ENCODE measurements around the gene HHAT. TPM values are rescaled to one million over a fixed set of nuclear protein-coding genes. Genes with fewer than 3 reads are reported as not detected.

The HHAT gene
- polyA plus RNA-seq, 2 of the 4 experiments (the other 2 are of a cell fraction), result 3.8 to 4.5 TPM

- no peak for TF ChIP-seq CBX2 (IDR thresholded peaks at IDR 0.05; ENCODE audit: borderline replicate concordance, low read depth)
- TF ChIP-seq, protein P1, sequence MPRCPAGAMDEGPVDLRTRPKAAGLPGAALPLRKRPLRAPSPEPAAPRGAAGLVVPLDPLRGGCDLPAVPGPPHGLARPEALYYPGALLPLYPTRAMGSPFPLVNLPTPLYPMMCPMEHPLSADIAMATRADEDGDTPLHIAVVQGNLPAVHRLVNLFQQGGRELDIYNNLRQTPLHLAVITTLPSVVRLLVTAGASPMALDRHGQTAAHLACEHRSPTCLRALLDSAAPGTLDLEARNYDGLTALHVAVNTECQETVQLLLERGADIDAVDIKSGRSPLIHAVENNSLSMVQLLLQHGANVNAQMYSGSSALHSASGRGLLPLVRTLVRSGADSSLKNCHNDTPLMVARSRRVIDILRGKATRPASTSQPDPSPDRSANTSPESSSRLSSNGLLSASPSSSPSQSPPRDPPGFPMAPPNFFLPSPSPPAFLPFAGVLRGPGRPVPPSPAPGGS (IDR thresholded peaks at IDR 0.05), result no peak
Observed at GRCh38 chr1:210536254-210536961, 207.7 kb downstream of the HHAT start (continued).

GRCh38 chr1:210540288-210540687 lies 211.6 kb downstream of the HHAT start:
- H3K4me2 ChIP-seq, result no peak overlapping the region
- no peak overlapping the region for H3K4me3 ChIP-seq
- TF ChIP-seq FOSL2 (IDR thresholded peaks at IDR 0.05) (no peak), FOSL2 (CRISPR knock-in tag; IDR thresholded peaks at IDR 0.05) (no peak), MAFK (IDR thresholded peaks at IDR 0.05; ENCODE audit: partially characterized antibody) (no peak), NFE2L2 (conservative IDR thresholded peaks at IDR 0.05; ENCODE audit: low read length) (no peak), HEYL (CRISPR knock-in tag; IDR thresholded peaks at IDR 0.05) (no peak), KDM1A (IDR thresholded peaks at IDR 0.05; ENCODE audit: low read depth) (no peak), BHLHE40 (IDR thresholded peaks at IDR 0.05; ENCODE audit: low read depth, low read length) (no peak), KDM5A (IDR thresholded peaks at IDR 0.05) (no peak), FOXS1 (CRISPR knock-in tag; IDR thresholded peaks at IDR 0.05) (no peak), SREBF2 (IDR thresholded peaks at IDR 0.05) (no peak), TFCP2L1 (CRISPR knock-in tag; IDR thresholded peaks at IDR 0.05) (no peak), FOSB (CRISPR knock-in tag; IDR thresholded peaks at IDR 0.05) (no peak), ESRRA (IDR thresholded peaks at IDR 0.05; ENCODE audit: borderline replicate concordance, low read length) (no peak)
- TF ChIP-seq, protein P2, sequence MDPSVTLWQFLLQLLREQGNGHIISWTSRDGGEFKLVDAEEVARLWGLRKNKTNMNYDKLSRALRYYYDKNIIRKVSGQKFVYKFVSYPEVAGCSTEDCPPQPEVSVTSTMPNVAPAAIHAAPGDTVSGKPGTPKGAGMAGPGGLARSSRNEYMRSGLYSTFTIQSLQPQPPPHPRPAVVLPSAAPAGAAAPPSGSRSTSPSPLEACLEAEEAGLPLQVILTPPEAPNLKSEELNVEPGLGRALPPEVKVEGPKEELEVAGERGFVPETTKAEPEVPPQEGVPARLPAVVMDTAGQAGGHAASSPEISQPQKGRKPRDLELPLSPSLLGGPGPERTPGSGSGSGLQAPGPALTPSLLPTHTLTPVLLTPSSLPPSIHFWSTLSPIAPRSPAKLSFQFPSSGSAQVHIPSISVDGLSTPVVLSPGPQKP (IDR thresholded peaks at IDR 0.05; ENCODE audit: low read depth, low read length), result no peak
- TF ChIP-seq, protein P1 (IDR thresholded peaks at IDR 0.05), result no peak
- TF ChIP-seq, protein P3, sequence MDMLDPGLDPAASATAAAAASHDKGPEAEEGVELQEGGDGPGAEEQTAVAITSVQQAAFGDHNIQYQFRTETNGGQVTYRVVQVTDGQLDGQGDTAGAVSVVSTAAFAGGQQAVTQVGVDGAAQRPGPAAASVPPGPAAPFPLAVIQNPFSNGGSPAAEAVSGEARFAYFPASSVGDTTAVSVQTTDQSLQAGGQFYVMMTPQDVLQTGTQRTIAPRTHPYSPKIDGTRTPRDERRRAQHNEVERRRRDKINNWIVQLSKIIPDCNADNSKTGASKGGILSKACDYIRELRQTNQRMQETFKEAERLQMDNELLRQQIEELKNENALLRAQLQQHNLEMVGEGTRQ (IDR thresholded peaks at IDR 0.05), result no peak
- ATAC-seq (no peak), FAIRE-seq (no peak), DNase-seq (ENCODE audit: low read depth in 1 of 2, low spot score in 1 of 2) (no peak)
- H3K4me1 ChIP-seq, result 0 out of 3 replicates have a peak, but pooled peaks cover 11% of the 10 kb centered on the region
- ChIA-PET CTCF (interaction anchor here (0.9 to 1.2 kb wide), 2 partner anchors 11 to 16 kb away, joined by 3 to 4 read pairs; no protein-coding TSS in a partner anchor), POLR2A (no interaction called here)
- H3K9me3 ChIP-seq, result no peaks in the 10 kb centered on the region
- no peak overlapping the region for H3K27ac ChIP-seq
- WGBS (ENCODE audit: missing lambda C conversion rate), result 45% methylated on average over 3 of the region's 3 CpGs

DNA sequence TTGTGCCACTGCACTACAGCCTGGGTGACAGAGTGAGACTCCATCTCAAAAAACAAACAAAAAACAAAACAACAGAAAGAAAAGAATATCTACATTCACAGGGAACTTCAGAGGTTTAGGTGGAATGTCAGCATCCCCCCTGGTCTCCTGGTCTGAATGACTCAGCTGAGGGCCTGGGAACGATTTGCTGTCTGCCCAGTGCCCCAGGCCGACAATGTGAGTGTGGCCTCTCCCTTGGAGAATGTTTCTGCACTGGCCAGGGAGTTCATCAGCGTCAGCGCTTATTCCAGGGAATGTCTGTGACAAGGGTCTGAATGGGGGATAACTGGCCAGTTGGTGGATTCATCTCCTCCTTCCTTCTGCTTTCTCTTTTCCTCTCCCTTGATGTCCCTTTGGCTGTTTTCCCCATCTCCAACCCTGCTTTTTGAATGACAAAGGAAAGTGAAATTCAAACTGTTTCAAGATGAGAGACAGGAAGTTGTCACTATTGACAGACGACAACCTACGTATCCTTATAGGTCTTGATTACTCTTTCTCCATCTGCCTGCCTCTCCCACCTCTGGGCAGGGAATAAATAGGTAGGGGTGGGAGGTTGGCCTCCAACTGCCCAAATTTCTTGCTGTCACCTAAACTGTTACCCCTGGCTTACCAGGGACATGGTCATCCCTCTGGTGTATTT lies 213.1 kb downstream of the HHAT start:
- ATAC-seq (peak; percentile 29 to 64; a peak in 2 of 6 replicates), FAIRE-seq (no peak), DNase-seq (ENCODE audit: low read depth in 1 of 2, low spot score in 1 of 2) (peak in 1 of 2 experiments; percentile 20)
- CTCF ChIA-PET, result interaction anchor here (0.6 to 1.2 kb wide), 3 partner anchors 10 to 507 kb away, joined by 3 to 4 read pairs (median 3); no protein-coding TSS in a partner anchor
- H3K9me3 ChIP-seq, result no peaks in the 10 kb centered on the region
- no peak overlapping the region for H3K4me3 ChIP-seq
- 0 out of 3 replicates have a peak, but pooled peaks cover 8% of the 10 kb centered on the region for H3K4me1 ChIP-seq
- TF ChIP-seq, protein P4, sequence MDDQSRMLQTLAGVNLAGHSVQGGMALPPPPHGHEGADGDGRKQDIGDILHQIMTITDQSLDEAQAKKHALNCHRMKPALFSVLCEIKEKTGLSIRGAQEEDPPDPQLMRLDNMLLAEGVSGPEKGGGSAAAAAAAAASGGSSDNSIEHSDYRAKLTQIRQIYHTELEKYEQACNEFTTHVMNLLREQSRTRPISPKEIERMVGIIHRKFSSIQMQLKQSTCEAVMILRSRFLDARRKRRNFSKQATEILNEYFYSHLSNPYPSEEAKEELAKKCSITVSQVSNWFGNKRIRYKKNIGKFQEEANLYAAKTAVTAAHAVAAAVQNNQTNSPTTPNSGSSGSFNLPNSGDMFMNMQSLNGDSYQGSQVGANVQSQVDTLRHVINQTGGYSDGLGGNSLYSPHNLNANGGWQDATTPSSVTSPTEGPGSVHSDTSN (IDR thresholded peaks at IDR 0.05), result no peak
- TF ChIP-seq E2F6 (IDR thresholded peaks at IDR 0.05; ENCODE audit: borderline replicate concordance, low read depth) (no peak), JUN (IDR thresholded peaks at IDR 0.05) (no peak), FOXS1 (CRISPR knock-in tag; IDR thresholded peaks at IDR 0.05) (no peak), HOXB13 (CRISPR knock-in tag; IDR thresholded peaks at IDR 0.05; ENCODE audit: low read depth) (no peak)
- TF ChIP-seq, protein P5, sequence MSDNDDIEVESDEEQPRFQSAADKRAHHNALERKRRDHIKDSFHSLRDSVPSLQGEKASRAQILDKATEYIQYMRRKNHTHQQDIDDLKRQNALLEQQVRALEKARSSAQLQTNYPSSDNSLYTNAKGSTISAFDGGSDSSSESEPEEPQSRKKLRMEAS (IDR thresholded peaks at IDR 0.05), result no peak
- H3K4me2 ChIP-seq, result no peak overlapping the region
- 67% methylated on average over 6 of the region's 6 CpGs for WGBS (ENCODE audit: missing lambda C conversion rate)
- H3K27ac ChIP-seq, result 0 out of 6 replicates have a peak overlapping the region, but pooled peaks of 1 of the 2 experiments have one; percentile 16
- POLR2A ChIA-PET, result no interaction called here
